Measurements from ENCODE around the gene RFX4. TPM values are rescaled to one million over a fixed set of nuclear protein-coding genes. Genes with fewer than 3 reads are reported as not detected.
A peak's percentile ranks its signal among the peaks of the same experiment; 100 is the strongest.

RFX4 gene
- total RNA-seq (not detected), polyA plus RNA-seq (not detected)
- long read RNA-seq, donor 1 = 0 reads
- long read RNA-seq, donor 2 = 0 reads
- long read RNA-seq, donor 3 = 0 reads
- long read RNA-seq, donor 4 = 0 reads

- Histone ChIP-seq H3K9me3 (ENCODE audit: control insufficient read depth, low read length) (no peaks in the 10 kb centered on the region), H3K27ac (ENCODE audit: low read length) (no peak within 1 kb of the TSS), H3K4me1 (ENCODE audit: control insufficient read depth, insufficient read depth, low read length) (peaks cover 2% of the 10 kb centered on the region), H3K4me3 (ENCODE audit: low read length) (peak within 1 kb of the TSS; percentile 63), H3K27me3 (ENCODE audit: control insufficient read depth, insufficient read depth) (peaks cover 8% of the 10 kb centered on the region)
- DNase-seq (no peak), ATAC-seq (no peak)
- intact Hi-C loops (cut with DNase I) = no loop called here
- WGBS = 1% methylated on average over 29 of the region's 29 CpGs
Observed at GRCh38 chr12:106582641-106583230, at the start of gene RFX4. RFX4 (plus strand) TSS chr12:106583004; CDS start chr12:106583321, 317 bp downstream.

- no peak for DNase-seq
- Histone ChIP-seq H3K4me3 (ENCODE audit: low read length) (no peak overlapping the region), H3K27ac (ENCODE audit: low read length) (no peak overlapping the region), H3K9me3 (ENCODE audit: control insufficient read depth, low read length) (peaks cover 2% of the 10 kb centered on the region), H3K27me3 (ENCODE audit: control insufficient read depth, insufficient read depth) (no peaks in the 10 kb centered on the region), H3K4me1 (ENCODE audit: control insufficient read depth, insufficient read depth, low read length) (no peaks in the 10 kb centered on the region)
- no peak for ATAC-seq
- intact Hi-C loops (cut with DNase I) = no loop called here
Observed at GRCh38 chr12:106541201-106541600, 41.6 kb upstream of the RFX4 start.

DNA sequence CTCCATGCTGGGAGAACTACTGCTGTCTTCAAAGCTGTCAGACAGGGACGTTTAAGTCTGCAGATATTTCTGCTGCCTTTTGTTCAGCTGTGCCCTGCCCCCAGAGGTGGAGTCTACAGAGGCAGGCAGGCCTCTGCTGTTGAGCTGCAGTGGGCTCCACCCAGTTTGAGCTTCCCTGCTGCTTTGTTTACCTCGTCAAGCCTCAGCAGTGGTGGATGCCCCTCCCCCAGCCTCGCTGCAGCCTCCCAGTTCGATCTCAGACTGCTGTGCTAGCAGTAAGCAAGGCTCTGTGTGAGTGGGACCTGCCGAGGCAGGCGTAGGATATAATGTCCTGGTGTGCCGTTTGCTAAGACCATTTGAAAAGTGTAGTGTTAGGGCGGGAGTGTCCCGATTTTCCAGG is 31.4 kb upstream of the RFX4 start:
- DNase-seq = no peak
- no peak for ATAC-seq
- WGBS = 84% methylated on average over 9 of the region's 9 CpGs
- no peak overlapping the region for H3K4me3 ChIP-seq (ENCODE audit: low read length)
- no peak overlapping the region for H3K27ac ChIP-seq (ENCODE audit: low read length)
- intact Hi-C loops (cut with DNase I) = no loop called here
- no peaks in the 10 kb centered on the region for H3K9me3 ChIP-seq (ENCODE audit: control insufficient read depth, low read length)
- no peaks in the 10 kb centered on the region for H3K4me1 ChIP-seq (ENCODE audit: control insufficient read depth, insufficient read depth, low read length)
- no peaks in the 10 kb centered on the region for H3K27me3 ChIP-seq (ENCODE audit: control insufficient read depth, insufficient read depth)

GRCh38 chr12:106552228-106552627 is 30.6 kb upstream of the RFX4 start:
- intact Hi-C loops (cut with DNase I) = no loop called here
- Histone ChIP-seq H3K9me3 (ENCODE audit: control insufficient read depth, low read length) (no peaks in the 10 kb centered on the region), H3K4me3 (ENCODE audit: low read length) (no peak overlapping the region), H3K27ac (ENCODE audit: low read length) (no peak overlapping the region), H3K4me1 (ENCODE audit: control insufficient read depth, insufficient read depth, low read length) (no peaks in the 10 kb centered on the region), H3K27me3 (ENCODE audit: control insufficient read depth, insufficient read depth) (no peaks in the 10 kb centered on the region)
- 87% methylated on average over 1 of the region's 1 CpG for WGBS
- DNase-seq = no peak
- no peak for ATAC-seq

GRCh38 chr12:106564678-106565329 is 18.0 kb upstream of the RFX4 start:
- intact Hi-C loops (cut with DNase I) = no loop called here

DNA sequence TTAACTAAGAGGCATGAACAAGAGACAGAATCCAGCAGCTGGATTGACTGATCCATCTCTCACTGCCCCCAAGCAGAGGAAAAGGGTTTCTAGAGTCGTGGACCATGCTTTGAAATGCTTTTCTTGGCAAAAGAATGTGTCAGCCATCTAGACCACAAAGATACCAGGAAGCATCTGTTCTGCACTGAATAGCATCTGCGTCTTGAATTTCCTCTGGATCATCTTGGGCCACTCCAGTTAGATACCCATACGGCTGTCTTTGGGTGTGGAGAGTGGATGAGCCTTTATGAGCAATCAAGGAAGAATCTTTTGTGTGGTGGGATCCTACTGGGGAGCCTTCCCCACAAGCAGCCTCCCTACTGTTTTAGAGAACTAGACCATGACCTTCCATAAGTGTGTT is 16.0 kb upstream of the RFX4 start:
- no peak overlapping the region for H3K4me3 ChIP-seq (ENCODE audit: low read length)
- no peak for ATAC-seq
- intact Hi-C loops (cut with DNase I) = no loop called here

More at GRCh38 chr12:106564678-106565329, 18.0 kb upstream of the RFX4 start:
- Histone ChIP-seq H3K27me3 (ENCODE audit: control insufficient read depth, insufficient read depth) (no peaks in the 10 kb centered on the region), H3K27ac (ENCODE audit: low read length) (no peak overlapping the region), H3K9me3 (ENCODE audit: control insufficient read depth, low read length) (peaks cover 2% of the 10 kb centered on the region), H3K4me3 (ENCODE audit: low read length) (no peak overlapping the region), H3K4me1 (ENCODE audit: control insufficient read depth, insufficient read depth, low read length) (no peaks in the 10 kb centered on the region)
- 46% methylated on average over 9 of the region's 9 CpGs for WGBS
- DNase-seq (no peak), ATAC-seq (no peak)

GRCh38 chr12:106573239-106573638 is 9.6 kb upstream of the RFX4 start:
- intact Hi-C loops (cut with DNase I) = no loop called here
- H3K4me1 ChIP-seq (ENCODE audit: control insufficient read depth, insufficient read depth, low read length) = no peaks in the 10 kb centered on the region
- no peak overlapping the region for H3K27ac ChIP-seq (ENCODE audit: low read length)
- no peak overlapping the region for H3K4me3 ChIP-seq (ENCODE audit: low read length)
- ATAC-seq = no peak
- H3K27me3 ChIP-seq (ENCODE audit: control insufficient read depth, insufficient read depth) = no peaks in the 10 kb centered on the region
- no peak for DNase-seq
- H3K9me3 ChIP-seq (ENCODE audit: control insufficient read depth, low read length) = no peaks in the 10 kb centered on the region

More for the DNA sequence above, 16.0 kb upstream of the RFX4 start:
- H3K4me1 ChIP-seq (ENCODE audit: control insufficient read depth, insufficient read depth, low read length) = no peaks in the 10 kb centered on the region
- H3K9me3 ChIP-seq (ENCODE audit: control insufficient read depth, low read length) = no peaks in the 10 kb centered on the region
- no peaks in the 10 kb centered on the region for H3K27me3 ChIP-seq (ENCODE audit: control insufficient read depth, insufficient read depth)
- no peak for DNase-seq
- no peak overlapping the region for H3K27ac ChIP-seq (ENCODE audit: low read length)
- WGBS = 63% methylated on average over 3 of the region's 3 CpGs

GRCh38 chr12:106576848-106577247 is 6.0 kb upstream of the RFX4 start:
- peaks cover 4% of the 10 kb centered on the region for H3K27me3 ChIP-seq (ENCODE audit: control insufficient read depth, insufficient read depth)
- WGBS = 88% methylated on average over 2 of the region's 2 CpGs
- intact Hi-C loops (cut with DNase I) = no loop called here

DNA sequence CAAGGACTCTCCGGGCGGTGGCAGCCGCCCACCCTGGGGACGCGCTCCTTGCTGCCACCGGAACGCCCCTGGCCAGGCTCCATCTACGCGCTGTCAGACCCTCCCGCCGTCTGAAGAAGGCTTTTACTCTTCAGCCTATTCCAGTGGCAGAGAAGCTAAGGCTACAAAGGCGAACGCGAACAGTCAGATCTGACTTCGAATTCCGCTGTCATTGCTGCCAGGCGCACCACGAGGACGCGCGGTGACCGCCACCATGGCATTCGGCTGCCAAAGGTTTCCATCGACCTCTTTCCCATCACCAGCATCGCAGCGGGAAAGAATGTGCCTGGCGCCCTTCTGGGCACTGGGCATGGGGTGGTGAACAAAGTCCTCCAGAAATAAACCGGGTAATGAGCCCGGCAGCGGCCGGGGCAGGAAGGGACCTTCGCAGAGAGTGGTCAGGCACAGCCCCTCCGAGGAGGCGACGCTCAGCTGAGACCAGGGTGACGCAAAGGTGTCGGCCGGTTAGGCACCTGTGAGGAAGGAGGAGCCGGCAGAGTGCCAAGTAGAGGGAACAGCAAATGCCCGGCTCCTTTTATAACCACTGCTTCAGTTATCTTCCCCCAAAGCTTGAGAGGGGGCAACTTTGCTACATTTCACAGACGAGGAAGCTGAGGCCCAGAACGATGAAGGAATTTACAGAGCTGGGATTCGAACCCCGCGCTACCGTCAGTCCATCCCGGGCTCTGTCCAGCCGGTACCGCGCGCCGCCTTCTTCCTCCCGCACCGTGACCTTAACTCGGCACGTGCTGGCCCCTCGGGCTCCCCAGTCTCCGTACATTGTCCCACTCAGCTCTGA is 1.9 kb upstream of the RFX4 start:
- ATAC-seq = peak in 1 of 2 donors; percentile 23
- WGBS = 4% methylated on average over 58 of the region's 58 CpGs
- no peaks in the 10 kb centered on the region for H3K9me3 ChIP-seq (ENCODE audit: control insufficient read depth, low read length)
- peak overlapping the region; percentile 63 for H3K4me3 ChIP-seq (ENCODE audit: low read length)
- intact Hi-C loops (cut with DNase I) = no loop called here
- H3K4me1 ChIP-seq (ENCODE audit: control insufficient read depth, insufficient read depth, low read length) = peaks cover 2% of the 10 kb centered on the region
- DNase-seq = no peak
- peaks cover 8% of the 10 kb centered on the region for H3K27me3 ChIP-seq (ENCODE audit: control insufficient read depth, insufficient read depth)
- no peak overlapping the region for H3K27ac ChIP-seq (ENCODE audit: low read length)

More at GRCh38 chr12:106576848-106577247, 6.0 kb upstream of the RFX4 start:
- H3K4me3 ChIP-seq (ENCODE audit: low read length) = no peak overlapping the region
- H3K27ac ChIP-seq (ENCODE audit: low read length) = no peak overlapping the region
- DNase-seq (no peak), ATAC-seq (no peak)
- H3K4me1 ChIP-seq (ENCODE audit: control insufficient read depth, insufficient read depth, low read length) = no peaks in the 10 kb centered on the region
- H3K9me3 ChIP-seq (ENCODE audit: control insufficient read depth, low read length) = no peaks in the 10 kb centered on the region

DNA sequence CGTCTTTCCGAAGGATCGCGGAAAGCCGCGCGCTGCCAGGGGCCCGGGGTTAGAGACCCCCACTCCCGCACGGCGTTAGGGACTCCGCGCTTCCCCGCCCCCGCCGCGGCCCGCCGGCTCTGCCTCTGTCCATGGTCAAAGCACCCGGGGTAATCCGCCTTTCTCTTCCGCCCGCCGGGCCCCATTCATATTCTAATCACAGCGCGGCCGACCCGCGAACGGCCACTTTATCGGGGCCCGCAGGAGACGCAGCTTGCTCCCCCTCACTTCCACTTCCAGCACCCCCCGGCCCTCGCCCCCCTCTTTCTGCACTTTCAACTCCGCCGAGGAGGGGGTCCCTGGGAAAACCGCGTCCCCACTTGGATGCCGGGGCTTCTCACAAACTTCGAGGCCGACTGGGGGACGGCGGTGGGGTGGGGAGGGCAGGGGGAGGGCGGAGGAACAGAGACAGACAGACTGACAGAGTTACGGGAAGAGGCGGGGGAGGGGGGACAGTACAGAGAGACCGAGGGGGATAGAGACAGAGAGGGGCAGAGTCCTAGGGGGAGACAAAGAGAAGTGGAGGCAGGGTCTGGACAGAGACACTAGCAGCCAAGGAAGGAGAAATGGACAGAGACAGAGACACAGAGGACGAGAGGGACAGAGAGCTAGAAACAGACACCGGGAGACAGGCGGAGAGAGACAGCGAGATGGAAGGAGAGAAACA is 1.1 kb upstream of the RFX4 start:
- intact Hi-C loops (cut with DNase I) = no loop called here
- H3K9me3 ChIP-seq (ENCODE audit: control insufficient read depth, low read length) = no peaks in the 10 kb centered on the region
- peak overlapping the region; percentile 63 for H3K4me3 ChIP-seq (ENCODE audit: low read length)
- no peak overlapping the region for H3K27ac ChIP-seq (ENCODE audit: low read length)
- WGBS = 1% methylated on average over 52 of the region's 52 CpGs
- peaks cover 2% of the 10 kb centered on the region for H3K4me1 ChIP-seq (ENCODE audit: control insufficient read depth, insufficient read depth, low read length)
- peak; percentile 31 to 49 for ATAC-seq
- peak in 2 of 3 donors; percentile 55 to 66 for DNase-seq
- H3K27me3 ChIP-seq (ENCODE audit: control insufficient read depth, insufficient read depth) = peaks cover 8% of the 10 kb centered on the region

- intact Hi-C loops (cut with DNase I) = no loop called here
- H3K4me1 ChIP-seq (ENCODE audit: control insufficient read depth, insufficient read depth, low read length) = peaks cover 2% of the 10 kb centered on the region
- DNase-seq (no peak), ATAC-seq (no peak)
- no peaks in the 10 kb centered on the region for H3K9me3 ChIP-seq (ENCODE audit: control insufficient read depth, low read length)
- peaks cover 8% of the 10 kb centered on the region for H3K27me3 ChIP-seq (ENCODE audit: control insufficient read depth, insufficient read depth)
- H3K27ac ChIP-seq (ENCODE audit: low read length) = no peak overlapping the region
- peak overlapping the region; percentile 55 for H3K4me3 ChIP-seq (ENCODE audit: low read length)
- WGBS = 4% methylated on average over 16 of the region's 16 CpGs
Observed at GRCh38 chr12:106582249-106582591, 584 bp upstream of the RFX4 start.
